IPS-NIHi7 (cell line): ENCODE measurements around the gene MYCN.
A peak's percentile ranks its signal among the peaks of the same experiment; 100 is the strongest.
"Not testable (repeated sequence)": the region's sequence is repeated elsewhere in the genome, so short reads cannot be mapped to it uniquely, and the experiment has no call there.

Experiments
- DNase-seq: peaks from one replicate; pipeline ENCODE4 v3.0.0; 2012; ENCODE audit warnings: mixed read lengths; ENCODE audit errors: extremely low spot score

MYCN gene

DNA sequence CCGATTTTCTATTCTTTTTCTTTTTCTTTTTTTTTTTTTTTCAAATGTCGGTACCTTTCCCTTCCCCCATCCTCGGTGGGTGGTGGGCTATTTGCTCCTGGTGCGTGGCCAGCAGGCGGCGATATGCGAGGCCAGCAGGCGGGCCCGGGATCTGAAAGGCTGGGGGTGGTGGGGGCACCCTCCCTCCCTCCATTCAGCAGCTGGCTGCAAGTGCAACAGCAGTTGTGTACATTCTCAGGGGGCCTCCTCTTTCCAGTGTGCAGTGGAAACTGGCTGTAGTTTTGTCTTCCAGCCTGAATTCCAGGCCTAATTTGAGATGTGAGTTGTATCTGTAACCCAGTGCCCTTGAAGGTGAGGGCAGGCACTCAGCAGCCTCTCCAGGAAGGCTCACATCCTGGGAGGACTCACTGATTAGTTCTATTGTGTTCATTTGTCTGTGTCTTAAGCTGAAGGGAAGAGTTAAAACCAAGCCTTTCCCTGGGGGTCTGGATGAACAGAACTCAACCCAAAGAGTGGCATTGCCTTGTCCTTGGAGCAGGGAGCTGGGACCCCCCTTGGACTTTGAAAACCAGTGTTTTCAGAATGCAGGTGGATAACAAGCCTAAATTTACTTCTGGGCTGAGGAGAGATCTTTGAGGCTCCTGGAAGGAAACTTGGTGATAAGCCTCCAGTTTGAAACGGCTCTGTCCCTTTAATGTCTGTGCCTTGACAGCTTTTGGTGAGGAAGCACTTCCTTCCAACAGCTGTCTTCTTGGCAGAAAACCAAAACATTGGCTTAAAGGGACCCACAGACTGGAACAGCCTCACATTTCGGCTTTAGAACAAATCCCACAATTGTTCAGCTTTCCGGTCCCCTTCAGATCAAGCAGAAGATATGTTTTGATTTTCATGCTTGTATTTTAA is 3.3 kb downstream of the MYCN start:
- DNase-seq, result peak; percentile 81

DNA sequence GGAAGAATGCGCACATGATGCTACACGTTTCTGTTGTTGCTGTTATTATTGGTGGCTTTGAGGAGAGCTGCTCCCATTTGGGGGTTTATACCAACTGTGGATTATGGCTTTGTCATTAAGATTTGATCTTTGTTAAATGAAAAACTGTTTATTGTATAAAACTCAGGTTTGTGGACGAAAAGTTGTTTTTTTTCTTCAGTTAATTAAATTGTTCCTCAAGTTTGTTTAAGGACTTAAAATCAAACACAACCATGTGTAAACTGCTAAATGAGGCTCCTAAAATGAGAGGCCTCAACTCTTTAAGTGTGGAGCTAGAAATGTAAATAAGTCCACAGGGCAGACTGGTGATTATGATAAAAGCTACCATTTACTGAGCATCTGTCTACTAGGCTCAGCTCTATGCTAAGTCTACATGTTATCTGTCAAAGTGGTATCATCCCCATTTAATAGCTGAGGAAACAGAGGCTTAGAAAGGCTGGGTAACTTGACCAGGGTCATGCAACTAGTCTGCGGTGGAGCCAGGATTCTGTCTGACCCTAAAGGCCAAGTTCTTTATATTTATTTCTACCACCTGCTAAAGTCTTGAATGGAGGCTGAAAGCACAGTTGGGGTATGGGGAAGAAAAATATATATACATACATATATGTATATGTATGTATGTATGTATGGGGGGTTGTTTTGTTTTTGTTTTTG is 4.1 kb downstream of the MYCN start:
- DNase-seq, result no peak

DNA sequence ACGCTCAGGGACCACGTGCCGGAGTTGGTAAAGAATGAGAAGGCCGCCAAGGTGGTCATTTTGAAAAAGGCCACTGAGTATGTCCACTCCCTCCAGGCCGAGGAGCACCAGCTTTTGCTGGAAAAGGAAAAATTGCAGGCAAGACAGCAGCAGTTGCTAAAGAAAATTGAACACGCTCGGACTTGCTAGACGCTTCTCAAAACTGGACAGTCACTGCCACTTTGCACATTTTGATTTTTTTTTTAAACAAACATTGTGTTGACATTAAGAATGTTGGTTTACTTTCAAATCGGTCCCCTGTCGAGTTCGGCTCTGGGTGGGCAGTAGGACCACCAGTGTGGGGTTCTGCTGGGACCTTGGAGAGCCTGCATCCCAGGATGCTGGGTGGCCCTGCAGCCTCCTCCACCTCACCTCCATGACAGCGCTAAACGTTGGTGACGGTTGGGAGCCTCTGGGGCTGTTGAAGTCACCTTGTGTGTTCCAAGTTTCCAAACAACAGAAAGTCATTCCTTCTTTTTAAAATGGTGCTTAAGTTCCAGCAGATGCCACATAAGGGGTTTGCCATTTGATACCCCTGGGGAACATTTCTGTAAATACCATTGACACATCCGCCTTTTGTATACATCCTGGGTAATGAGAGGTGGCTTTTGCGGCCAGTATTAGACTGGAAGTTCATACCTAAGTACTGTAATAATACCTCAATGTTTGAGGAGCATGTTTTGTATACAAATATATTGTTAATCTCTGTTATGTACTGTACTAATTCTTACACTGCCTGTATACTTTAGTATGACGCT is 5.8 kb downstream of the MYCN start:
- no peak for DNase-seq

DNA sequence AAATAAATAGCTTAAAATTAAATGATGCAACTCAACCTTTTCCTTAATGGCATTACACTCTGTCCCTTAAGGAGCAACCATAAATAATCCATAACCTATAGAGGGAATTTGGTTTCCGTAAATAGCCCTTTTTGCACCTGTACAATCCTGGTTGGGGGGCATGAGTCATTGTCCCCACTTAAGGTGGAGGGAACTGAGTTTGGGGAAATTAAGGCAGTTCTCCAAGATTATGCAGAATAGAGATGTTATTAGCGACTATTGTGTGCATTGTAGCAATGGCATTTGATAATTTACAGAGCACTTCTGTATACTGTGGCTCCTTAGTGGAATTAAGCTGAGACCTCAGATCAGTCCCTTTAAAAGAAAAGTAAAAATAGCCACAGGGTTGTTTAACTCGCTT is 6.6 kb downstream of the MYCN start:
- DNase-seq, result no peak

DNA sequence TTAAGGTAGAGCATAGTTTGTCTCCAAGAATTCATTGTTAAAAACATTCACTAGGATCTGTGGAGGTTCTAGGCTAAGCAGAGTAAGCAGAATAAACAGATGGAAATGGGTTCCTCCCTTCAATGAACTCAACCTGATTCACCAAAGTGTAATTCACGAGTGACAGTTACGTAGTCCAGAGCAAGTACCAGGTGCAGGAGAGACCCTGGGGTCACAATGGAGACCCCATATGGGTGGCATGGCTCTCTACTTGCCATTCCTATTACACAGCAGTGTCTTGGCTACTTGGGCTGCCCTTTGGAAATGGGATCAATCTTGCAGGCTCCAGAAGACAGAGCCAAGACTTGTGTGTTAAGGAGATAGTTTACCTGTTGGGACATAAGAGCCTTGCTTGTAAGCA is 7.1 kb downstream of the MYCN start:
- no peak for DNase-seq

DNA sequence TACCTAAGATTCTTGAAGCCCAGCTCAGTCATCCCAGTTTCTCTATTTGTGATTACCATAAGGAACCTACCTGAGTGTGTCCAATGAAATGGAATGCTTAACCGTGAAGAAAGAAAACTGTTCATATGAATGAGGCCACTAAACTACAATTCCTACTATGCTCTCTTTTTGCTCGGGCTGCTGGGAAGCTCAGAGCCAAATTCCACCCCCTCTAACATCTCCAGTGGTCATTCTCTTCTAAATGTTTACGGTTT is 8.3 kb downstream of the MYCN start:
- no peak for DNase-seq

DNA sequence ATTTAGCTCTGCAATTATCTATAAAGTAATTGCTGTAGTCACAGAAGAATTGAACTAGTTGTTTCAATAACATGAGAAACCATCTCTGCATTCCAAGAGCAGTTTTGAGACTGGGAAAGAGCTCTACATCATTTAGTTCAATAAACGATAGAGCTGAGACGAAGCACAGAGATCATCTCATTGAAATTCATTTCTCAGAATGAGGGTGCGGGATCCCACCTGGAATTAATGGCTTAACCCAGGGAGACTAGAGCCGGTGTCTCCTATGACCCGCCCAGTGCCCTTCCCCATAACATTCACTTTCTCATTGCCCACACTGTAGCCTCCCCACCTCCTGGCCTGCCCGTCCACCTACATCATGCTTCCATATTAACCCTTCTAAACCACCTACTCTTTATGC is 8.8 kb downstream of the MYCN start:
- DNase-seq, result no peak

DNA sequence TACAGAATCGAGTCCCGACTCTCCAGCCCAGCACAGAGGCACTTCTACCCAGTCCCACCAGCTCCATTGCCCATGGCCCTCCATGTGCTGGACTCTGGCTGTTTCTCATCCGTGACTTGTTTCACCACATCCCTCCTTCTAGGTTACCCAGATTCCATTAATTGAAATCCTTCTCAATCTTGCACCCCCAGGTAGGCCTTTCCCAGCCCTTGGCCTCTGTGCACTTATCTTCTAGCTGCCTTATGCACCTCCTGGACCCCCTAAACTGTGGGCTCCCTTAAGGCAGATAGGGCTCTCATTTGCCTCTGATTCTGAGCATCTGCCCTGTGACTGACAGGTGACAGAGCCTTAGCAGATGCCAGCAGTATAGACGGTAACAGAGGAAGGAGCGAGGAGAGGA is 9.2 kb downstream of the MYCN start:
- no peak for DNase-seq

DNA sequence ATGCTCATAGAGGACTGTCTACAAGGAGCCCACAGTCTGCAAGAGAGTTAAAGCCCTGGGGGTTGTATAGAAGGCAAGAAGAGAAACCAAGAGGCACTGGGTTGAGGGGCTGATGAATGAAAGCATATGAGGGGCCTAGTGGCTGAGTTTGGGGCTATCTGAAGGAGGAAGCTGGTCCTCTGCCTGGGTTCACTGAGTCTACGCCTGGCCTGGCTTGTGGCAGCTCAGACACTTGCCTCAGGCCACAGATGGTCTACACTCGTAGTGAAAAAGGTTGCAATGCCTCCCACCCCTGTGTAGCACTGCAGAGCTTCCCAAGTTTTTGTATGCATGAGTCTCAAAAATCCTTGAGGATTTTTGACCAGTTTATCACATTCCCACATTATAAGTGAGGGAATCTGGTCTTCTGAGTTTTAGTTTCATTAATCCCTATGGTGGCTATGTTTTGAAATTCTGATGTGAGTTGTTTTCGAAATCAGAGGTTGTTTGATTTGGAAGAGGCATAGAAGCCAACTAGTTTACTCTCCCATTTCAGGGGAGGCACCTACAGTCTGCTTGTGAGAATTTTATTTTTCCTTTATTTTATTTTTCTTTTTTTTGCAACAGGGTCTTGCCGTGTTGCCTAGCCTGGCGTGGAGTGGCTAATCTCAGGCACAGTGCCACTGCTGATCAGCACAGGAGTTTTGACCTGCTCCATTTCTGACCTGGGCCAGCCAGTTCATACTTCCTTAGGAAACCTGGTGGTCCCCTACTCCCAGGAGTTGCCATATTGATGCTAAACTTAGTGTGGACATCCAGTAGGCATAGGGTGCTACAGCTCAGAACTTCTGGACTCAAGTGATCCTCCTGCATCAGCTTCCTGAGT is 10.0 kb downstream of the MYCN start:
- no peak for DNase-seq

DNA sequence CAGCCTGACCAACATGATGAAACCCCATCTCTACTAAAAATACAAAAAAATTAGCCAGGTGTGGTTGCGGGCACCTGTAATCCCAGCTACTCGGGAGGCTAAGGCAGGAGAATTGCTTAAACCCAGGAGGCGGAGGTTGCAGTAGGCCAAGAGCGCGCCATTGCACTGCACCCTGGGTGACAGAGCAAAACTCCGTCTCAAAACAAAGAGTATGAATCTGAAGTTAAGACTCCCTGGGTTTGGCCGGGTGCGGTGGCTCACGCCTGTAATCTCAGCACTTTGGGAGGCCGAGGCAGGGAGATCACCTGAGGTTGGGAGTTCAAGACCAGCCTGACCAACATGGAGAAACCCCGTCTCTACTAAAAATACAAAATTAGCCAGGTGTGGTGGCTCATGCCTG is 11.6 kb downstream of the MYCN start:
- not testable (repeated sequence) for DNase-seq

DNA sequence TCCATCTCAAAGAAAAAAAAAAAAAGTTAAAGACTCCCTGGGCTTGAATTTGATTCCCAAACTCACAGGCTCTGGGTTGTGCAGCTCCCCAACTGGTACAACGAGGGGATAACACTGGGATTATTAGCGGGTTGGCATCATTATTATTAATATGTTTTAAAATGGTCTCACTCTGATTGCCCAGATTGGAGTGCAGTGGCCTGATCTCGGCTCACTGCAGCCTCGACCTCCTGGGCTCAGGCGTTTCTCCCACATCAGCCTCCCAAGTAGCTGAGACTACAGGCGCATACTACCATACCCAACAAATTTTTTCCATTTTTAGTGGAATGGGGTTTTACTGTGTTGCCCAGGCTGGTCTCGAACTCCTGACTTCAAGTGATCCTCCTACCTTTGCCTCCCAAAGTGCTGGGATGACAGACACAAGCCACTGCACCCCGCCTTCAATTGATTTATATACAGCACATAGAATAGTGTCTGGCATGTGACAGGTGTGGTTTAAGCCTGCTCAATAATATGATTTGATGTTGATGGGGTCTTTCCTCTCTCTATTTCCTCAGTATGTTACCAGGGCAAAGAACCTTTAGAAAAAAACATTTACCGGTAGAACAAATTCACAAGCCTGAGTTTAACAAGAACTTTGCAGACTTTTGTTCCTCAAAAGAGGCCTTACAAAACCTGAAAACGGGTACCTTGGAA is 12.2 kb downstream of the MYCN start:
- no peak for DNase-seq

DNA sequence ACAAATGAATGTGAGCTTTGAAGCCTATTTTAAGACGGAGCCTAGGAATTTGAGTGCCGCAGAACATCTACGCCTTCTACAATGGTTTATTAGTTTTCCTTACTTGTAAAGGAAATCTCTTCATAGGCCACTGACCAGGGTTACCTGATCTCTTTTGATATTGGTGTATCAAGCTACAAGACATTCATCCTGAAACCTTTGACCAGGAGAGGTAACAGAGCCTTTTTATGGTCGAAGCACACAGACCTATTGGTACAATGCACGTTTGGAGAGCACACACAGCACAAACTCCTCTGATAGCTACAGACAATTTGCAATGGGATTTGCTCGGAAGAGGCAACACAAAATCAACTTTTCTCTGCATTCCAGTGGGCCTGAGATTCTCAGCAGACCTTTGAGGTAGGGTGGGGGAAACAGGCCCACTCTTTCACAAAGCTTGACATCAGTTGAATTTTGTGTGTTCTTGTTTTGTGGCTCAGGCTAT is 12.8 kb downstream of the MYCN start:
- DNase-seq, result no peak

DNA sequence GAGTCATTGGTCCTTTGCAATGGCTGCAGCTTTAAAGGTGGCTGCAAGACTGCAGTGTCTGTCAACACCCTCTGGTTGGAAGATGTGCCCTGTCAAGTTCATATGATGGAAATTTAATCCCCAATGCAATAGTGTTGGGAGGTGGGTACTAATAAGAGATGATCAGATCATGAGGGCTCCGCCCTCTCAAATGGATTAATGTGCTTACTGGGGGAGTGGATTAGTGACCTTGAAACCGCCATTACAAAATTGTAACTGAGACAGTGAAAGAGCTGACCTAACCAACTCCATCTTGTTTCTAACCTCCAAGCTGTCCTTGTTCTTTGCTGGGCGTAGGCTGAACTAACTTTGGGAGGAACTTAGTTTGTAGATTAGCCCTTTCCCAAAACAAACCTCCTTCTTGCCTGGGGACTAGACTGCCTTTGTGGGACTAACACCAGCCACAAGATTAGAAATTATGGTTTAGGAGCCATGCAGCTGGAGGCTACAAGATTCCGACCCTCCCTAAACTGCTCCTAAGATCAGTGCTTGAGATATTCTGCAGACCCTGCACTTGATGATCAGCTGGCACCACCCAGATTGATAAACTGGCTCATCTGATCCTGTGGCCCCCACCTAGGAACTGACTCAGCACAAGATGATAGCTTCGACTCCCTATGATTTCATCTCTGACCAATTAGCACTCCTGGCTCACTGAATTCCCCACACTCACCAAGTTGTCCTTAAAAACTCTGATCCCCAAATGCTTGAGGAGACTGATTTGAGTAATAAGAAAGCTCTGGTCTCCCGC is 13.7 kb downstream of the MYCN start:
- no peak for DNase-seq

DNA sequence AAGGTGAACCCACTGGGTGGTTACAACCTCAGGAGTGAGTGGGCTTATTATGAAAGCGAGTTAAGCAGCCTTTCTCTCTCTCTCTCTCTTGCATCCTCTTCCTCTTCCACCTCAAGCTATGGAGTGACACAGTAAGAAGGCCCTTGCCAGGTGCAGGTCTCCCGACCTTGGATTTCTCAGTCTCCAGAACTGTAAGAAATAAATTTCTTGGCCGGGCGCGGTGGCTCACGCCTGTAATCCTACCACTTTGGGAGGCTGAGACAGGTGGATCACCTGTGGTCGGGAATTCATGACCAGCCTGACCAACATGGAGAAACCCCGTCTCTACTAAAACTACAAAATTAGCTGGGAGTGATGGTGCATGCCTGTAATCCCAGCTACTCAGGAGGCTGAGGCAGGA is 14.4 kb downstream of the MYCN start:
- no peak for DNase-seq

DNA sequence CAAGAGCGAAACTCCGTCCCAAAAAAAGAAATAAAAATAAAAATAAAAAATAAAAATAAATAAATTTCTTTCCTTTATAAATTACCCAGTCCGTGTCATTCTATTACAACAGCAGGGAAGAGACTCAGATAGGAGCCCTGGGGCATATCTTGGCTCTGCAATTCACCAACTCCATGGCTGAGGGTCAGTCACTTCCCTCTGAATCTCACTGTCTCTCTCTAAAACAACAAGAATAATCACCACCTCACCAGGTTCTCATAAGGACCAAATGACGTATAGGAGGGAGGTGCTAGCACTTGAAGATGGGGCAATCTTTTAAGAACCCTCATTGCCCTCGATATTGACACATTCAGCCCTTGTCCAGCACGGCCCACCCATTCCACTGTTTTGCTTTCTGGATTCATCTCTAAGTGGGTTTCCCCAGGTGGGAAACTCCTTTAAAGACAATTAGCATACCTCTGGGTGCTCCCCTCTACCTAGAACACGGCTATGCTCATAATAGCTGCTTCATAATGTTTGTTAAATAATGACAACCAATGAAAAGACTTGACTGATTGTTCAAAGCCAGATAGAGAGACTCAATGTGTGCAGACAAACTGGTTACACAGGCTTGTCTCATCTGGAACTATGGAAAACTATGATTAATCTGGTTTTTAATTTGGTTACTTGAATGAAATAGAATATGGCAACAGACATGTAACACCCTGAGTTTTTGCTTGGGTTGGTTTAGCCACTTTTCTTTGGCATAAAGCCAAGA is 15.1 kb downstream of the MYCN start:
- DNase-seq, result no peak

DNA sequence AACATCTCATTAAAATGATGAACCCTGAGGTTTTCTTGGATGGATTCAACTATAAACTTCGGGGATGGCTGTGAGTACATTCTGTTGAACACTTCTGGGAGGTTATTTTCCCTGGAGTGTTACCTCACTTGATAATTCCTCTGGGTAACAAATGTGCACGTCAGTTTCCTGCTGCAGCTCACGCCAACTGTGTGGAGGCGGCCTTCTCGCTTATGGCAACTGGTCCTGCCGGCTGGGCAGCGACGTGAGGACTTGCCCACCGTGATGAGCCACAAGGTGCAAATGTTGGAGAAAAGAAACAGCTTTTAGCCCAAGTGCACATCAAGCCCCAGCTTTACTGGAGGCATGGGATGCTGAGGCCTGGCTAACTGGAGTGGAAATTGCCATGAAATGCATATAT is 15.9 kb downstream of the MYCN start:
- no peak for DNase-seq

DNA sequence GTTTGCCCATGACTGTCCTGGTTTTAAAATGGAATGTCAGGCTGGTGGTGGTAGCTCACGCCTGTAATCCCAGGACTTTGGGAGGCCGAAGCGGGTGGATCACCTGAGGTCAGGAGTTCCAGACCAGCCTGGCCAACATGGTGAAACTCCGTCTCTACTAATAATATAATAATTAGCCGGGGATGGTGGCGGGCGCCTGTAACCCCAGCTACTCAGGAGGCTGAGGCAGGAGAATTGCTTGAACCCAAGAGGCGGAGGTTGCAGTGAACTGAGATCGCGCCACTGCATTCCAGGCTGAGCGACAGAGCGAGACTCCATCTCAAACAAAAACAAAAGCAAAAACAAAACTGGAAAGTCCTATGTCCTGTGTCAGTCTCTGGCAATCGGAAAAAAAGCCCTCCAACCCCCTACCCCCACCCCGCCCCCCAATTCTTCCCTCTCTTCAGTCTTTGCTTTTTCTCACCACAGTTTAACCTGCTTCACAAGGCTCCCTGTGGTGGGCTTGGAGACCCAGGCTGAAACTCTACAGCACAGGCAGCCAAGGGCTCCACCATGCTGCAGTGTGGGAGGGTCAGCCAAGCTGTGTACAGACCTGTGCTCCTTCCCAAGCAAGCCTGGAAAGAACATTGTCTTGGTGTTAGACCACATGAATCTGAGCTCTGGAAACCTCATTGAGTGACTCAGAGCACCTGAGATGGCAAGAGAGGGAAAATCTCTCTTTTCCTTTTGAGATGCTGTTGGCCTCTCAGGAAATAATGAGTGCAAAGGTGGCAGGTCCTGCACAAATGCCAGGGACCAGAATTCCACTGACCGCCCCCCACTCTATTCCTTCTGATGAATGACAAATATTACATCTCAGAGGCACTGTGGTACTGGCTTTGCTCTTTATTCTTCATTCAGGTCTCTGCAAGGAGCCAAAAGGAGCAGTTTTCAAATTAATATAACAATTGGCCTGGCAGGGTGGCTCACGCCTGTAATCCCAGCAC is 16.7 kb downstream of the MYCN start:
- DNase-seq, result no peak
